Glutamatergic neuron (in vitro differentiated cells): ENCODE measurements around the gene RAPGEFL1. TPM values are rescaled to one million over a fixed set of nuclear protein-coding genes. Genes with fewer than 3 reads are reported as not detected.
"Not testable (repeated sequence)": the region's sequence is repeated elsewhere in the genome, so short reads cannot be mapped to it uniquely, and the experiment has no call there.

Experiments used
- DNase-seq: peaks from one replicate; pipeline ENCODE4 v3.0.0; 2022
- H3K27ac Mint-ChIP-seq: one replicate; pipeline ENCODE4 v1.8.0; 2020; ENCODE audit warnings: mild to moderate bottlenecking, mixed read lengths, inconsistent platforms; ENCODE audit not compliant: unreplicated experiment
- H3K27me3 Mint-ChIP-seq: one replicate; pipeline ENCODE4 v1.8.0; 2020; ENCODE audit warnings: mild to moderate bottlenecking, moderate library complexity, mixed read lengths, inconsistent platforms; ENCODE audit not compliant: unreplicated experiment
- H3K36me3 Mint-ChIP-seq: one replicate; pipeline ENCODE4 v1.8.0; 2020; ENCODE audit warnings: mild to moderate bottlenecking, mixed read lengths, inconsistent platforms; ENCODE audit not compliant: unreplicated experiment
- H3K4me1 Mint-ChIP-seq: one replicate; pipeline ENCODE4 v1.8.0; 2020; ENCODE audit warnings: mild to moderate bottlenecking, low read depth, mixed read lengths, inconsistent platforms; ENCODE audit not compliant: unreplicated experiment
- H3K4me3 Mint-ChIP-seq: one replicate; pipeline ENCODE4 v1.8.0; 2020; ENCODE audit warnings: mild to moderate bottlenecking, mixed read lengths, inconsistent platforms; ENCODE audit not compliant: unreplicated experiment
- H3K9me3 Mint-ChIP-seq: one replicate; pipeline ENCODE4 v1.8.0; 2020; ENCODE audit warnings: mild to moderate bottlenecking, moderate library complexity, mixed read lengths, inconsistent platforms; ENCODE audit not compliant: unreplicated experiment
- CTCF ChIP-seq: fragments of 200-600 bp; sonication (generic); IDR thresholded peaks from one replicate; pipeline ENCODE4 v1.5.0; 2021; ENCODE audit not compliant: partially characterized antibody, unreplicated experiment
- total RNA-seq: library from RNA; stranded (reverse); fragmentation: NEBNext Ultra II Directional; extraction: Animal tissue kit (Norgen Biotek cat#: 25700); gene quantifications from one replicate; pipeline ENCODE4 v1.2.1, GENCODE V29; 2021; ENCODE audit not compliant: unreplicated experiment

The RAPGEFL1 gene
- total RNA-seq, 1 donor from 2014 or later, result 25.3 TPM

- Mint-ChIP-seq H3K4me1 (peaks cover 4% of the 10 kb centered on the region), H3K27ac (peak within 1 kb of the TSS; percentile 96), H3K9me3 (peaks cover 4% of the 10 kb centered on the region), H3K4me3 (peak within 1 kb of the TSS; percentile 99), H3K27me3 (peaks cover 1% of the 10 kb centered on the region), H3K36me3 (no peaks in the 10 kb centered on the region)
- DNase-seq, result peak; percentile 99
- TF ChIP-seq CTCF, result peak; percentile 95
Measured at GRCh38 chr17:40218740-40219593, 41.7 kb downstream of the RAPGEFL1 start, which contains the start of gene WIPF2. WIPF2 (plus strand) TSS chr17:40219304; CDS start chr17:40256460, 37,156 bp downstream.

- DNase-seq, result no peak
- Mint-ChIP-seq H3K27ac (peak overlapping the region; percentile 70), H3K27me3 (peaks cover 1% of the 10 kb centered on the region), H3K4me3 (peak overlapping the region; percentile 96), H3K4me1 (peaks cover 4% of the 10 kb centered on the region), H3K36me3 (no peaks in the 10 kb centered on the region), H3K9me3 (peaks cover 4% of the 10 kb centered on the region)
- TF ChIP-seq CTCF, result no peak
Measured at GRCh38 chr17:40219594-40220338, 42.5 kb downstream of the RAPGEFL1 start.

- no peaks in the 10 kb centered on the region for H3K4me1 Mint-ChIP-seq
- no peak for TF ChIP-seq CTCF
- H3K27ac Mint-ChIP-seq, result no peak overlapping the region
- no peak for DNase-seq
- no peak overlapping the region for H3K4me3 Mint-ChIP-seq
- H3K9me3 Mint-ChIP-seq, result no peaks in the 10 kb centered on the region
- no peaks in the 10 kb centered on the region for H3K27me3 Mint-ChIP-seq
- H3K36me3 Mint-ChIP-seq, result no peaks in the 10 kb centered on the region
Measured at GRCh38 chr17:40224718-40225550, 47.7 kb downstream of the RAPGEFL1 start.

GRCh38 chr17:40229146-40229545 lies 51.9 kb downstream of the RAPGEFL1 start:
- not testable (repeated sequence) for H3K4me3 Mint-ChIP-seq, H3K27ac Mint-ChIP-seq, H3K27me3 Mint-ChIP-seq, H3K36me3 Mint-ChIP-seq, H3K9me3 Mint-ChIP-seq, DNase-seq, H3K4me1 Mint-ChIP-seq

- Mint-ChIP-seq H3K4me1 (peaks cover 5% of the 10 kb centered on the region), H3K36me3 (no peaks in the 10 kb centered on the region), H3K4me3 (no peak overlapping the region), H3K9me3 (no peaks in the 10 kb centered on the region), H3K27me3 (no peaks in the 10 kb centered on the region), H3K27ac (peak overlapping the region; percentile 46)
- TF ChIP-seq CTCF, result no peak
- DNase-seq, result no peak
Measured at GRCh38 chr17:40230670-40231069, 53.4 kb downstream of the RAPGEFL1 start.

- H3K4me1 Mint-ChIP-seq, DNase-seq, H3K9me3 Mint-ChIP-seq: not testable (repeated sequence)
Measured at GRCh38 chr17:40231928-40232327, 54.7 kb downstream of the RAPGEFL1 start.

More at GRCh38 chr17:40231928-40232327, 54.7 kb downstream of the RAPGEFL1 start:
- H3K27ac Mint-ChIP-seq, H3K36me3 Mint-ChIP-seq, H3K4me3 Mint-ChIP-seq, H3K27me3 Mint-ChIP-seq: not testable (repeated sequence)
